ENCODE data around the gene GMCL1. TPM values are rescaled to one million over a fixed set of nuclear protein-coding genes. Genes with fewer than 3 reads are reported as not detected.

The GMCL1 gene
- total and polyA plus RNA-seq, 9 of the 15 experiments (the other 6 are each of a cell fraction or from before 2014, with no cell fraction given), result 7.0 to 27.3 (median 15.4) TPM

GRCh38 chr2:69911985-69912563 lies 82.6 kb downstream of the GMCL1 start (continued):
- peak; percentile 21 for TF ChIP-seq HDAC3 (IDR thresholded peaks at IDR 0.05; ENCODE audit: borderline replicate concordance, partially characterized antibody)

GRCh38 chr2:69914164-69914949 lies 84.9 kb downstream of the GMCL1 start:
- in situ Hi-C loops (cut with MboI) (loop anchor here (10.0 to 25.0 kb wide), 2 partner anchors 390 to 723 kb away; partner anchors contain the start of gene FAM136A), intact Hi-C loops (cut with micrococcal nuclease) (loop anchor here (1.0 to 10.0 kb wide), 7 partner anchors 82 to 352 kb away; partner anchors contain the start of genes AAK1, C2orf42 and PCBP1)
- peak overlapping the region; percentile 88 for H2AFZ ChIP-seq (ENCODE audit: low read depth, low read length)
- ATAC-seq (peak; percentile 89), FAIRE-seq (peak; percentile 99), DNase-seq (ENCODE audit: extremely low read depth in 1 of 4, low spot score in 3 of 4) (peak; percentile 95 to 100 (median 97))
- no peaks in the 10 kb centered on the region for H3K9me1 ChIP-seq (ENCODE audit: control insufficient read depth, insufficient read depth, low read length)
- peak overlapping the region; percentile 75 for H3K4me2 ChIP-seq (ENCODE audit: insufficient read depth, low read length)
- TSS peak; percentile 96 for BruUV-seq (replicated peaks)
- H3K4me1 ChIP-seq (replicated peaks in 1 of 2; ENCODE audit: control insufficient read depth in 2 of 2, insufficient read depth in 2 of 2, low read length in 2 of 2), result peaks cover 15 to 21% of the 10 kb centered on the region in 2 experiments
- ChIA-PET CTCF (ENCODE audit: low intra/inter-chr PET ratio) (interaction anchor here (0.6 to 4.2 kb wide), 3 partner anchors 99 to 228 kb away, joined by 3 to 20 read pairs (median 3); no protein-coding TSS in a partner anchor), POLR2A (interaction anchor here (0.6 to 12.6 kb wide), 55 partner anchors 10 to 595 kb away, joined by 3 to 107 read pairs (median 5); partner anchors contain the start of genes C2orf42, FAM136A, GMCL1 and NFU1)
- no peaks in the 10 kb centered on the region for H3K9me3 ChIP-seq (replicated peaks; ENCODE audit: control insufficient read depth, insufficient read depth, low read depth, low read length)
- H4K20me1 ChIP-seq (replicated peaks; ENCODE audit: control insufficient read depth, insufficient read depth, low read length), result no peaks in the 10 kb centered on the region
- peak overlapping the region; percentile 88 to 95 for H3K9ac ChIP-seq (ENCODE audit: insufficient read depth in 1 of 2, low read depth in 2 of 2, low read length in 2 of 2)
- 1% methylated on average over 55 of the region's 56 CpGs for WGBS (ENCODE audit: insufficient coverage, low coverage, missing lambda C conversion rate)
- H3K4me3 ChIP-seq, result peak overlapping the region; percentile 96
- H3K27me3 ChIP-seq (ENCODE audit: control insufficient read depth in 2 of 2, insufficient read depth in 2 of 2, low read length in 2 of 2), result no peaks in the 10 kb centered on the region
- peaks cover 57% of the 10 kb centered on the region for H3K79me2 ChIP-seq (ENCODE audit: control insufficient read depth, insufficient read depth, low read length)
- H3K36me3 ChIP-seq (ENCODE audit: control insufficient read depth, insufficient read depth, low read length), result peaks cover 48% of the 10 kb centered on the region
- H3K27ac ChIP-seq (ENCODE audit: extremely low read depth, low read depth, low read length), result peak overlapping the region; percentile 96
- peak in 1 of 2 experiments; percentile 54; a peak in 1 of 4 replicates for TF ChIP-seq NONO (IDR thresholded peaks at IDR 0.05; ENCODE audit: low read depth in 2 of 2, low read length in 1 of 2)
- TF ChIP-seq SMARCC2 (IDR thresholded peaks at IDR 0.05; ENCODE audit: low read depth), result 0 out of 2 replicates have a peak, but pooled peaks have one; percentile 8
- no peak for TF ChIP-seq GATAD2B (IDR thresholded peaks at IDR 0.05; ENCODE audit: borderline replicate concordance)
- peak; percentile 98 for TF ChIP-seq ZNF589 (CRISPR knock-in tag; IDR thresholded peaks at IDR 0.05; ENCODE audit: low read depth)
- peak; percentile 72; the same call in 1 of the 2 replicates for TF ChIP-seq NFRKB (IDR thresholded peaks at IDR 0.05; ENCODE audit: low read depth)
- peak; percentile 55 for TF ChIP-seq KDM5B (IDR thresholded peaks at IDR 0.05; ENCODE audit: insufficient replicate concordance, low read depth, low read length)
- TF ChIP-seq CTCFL (IDR thresholded peaks at IDR 0.05; ENCODE audit: borderline replicate concordance, insufficient read depth, low read depth, low read length, poor library complexity, severe bottlenecking), result peak; percentile 31
- TF ChIP-seq HINFP (tag; conservative IDR thresholded peaks at IDR 0.05; ENCODE audit: low read depth), result no peak
- TF ChIP-seq CBX2 (IDR thresholded peaks at IDR 0.05; ENCODE audit: insufficient read depth, low read length, poor library complexity, severe bottlenecking), result no peak
- TF ChIP-seq ZNF583 (CRISPR knock-in tag; IDR thresholded peaks at IDR 0.05), result peak; percentile 42; the same call in 1 of the 2 replicates
